ENCODE data around the gene GMPPB. TPM values are rescaled to one million over a fixed set of nuclear protein-coding genes. Genes with fewer than 3 reads are reported as not detected.
"Not testable (repeated sequence)": the region's sequence is repeated elsewhere in the genome, so short reads cannot be mapped to it uniquely, and the experiment has no call there.

GMPPB gene
- total RNA-seq, 1 donor from 2014 or later, result 9.5 TPM

DNA sequence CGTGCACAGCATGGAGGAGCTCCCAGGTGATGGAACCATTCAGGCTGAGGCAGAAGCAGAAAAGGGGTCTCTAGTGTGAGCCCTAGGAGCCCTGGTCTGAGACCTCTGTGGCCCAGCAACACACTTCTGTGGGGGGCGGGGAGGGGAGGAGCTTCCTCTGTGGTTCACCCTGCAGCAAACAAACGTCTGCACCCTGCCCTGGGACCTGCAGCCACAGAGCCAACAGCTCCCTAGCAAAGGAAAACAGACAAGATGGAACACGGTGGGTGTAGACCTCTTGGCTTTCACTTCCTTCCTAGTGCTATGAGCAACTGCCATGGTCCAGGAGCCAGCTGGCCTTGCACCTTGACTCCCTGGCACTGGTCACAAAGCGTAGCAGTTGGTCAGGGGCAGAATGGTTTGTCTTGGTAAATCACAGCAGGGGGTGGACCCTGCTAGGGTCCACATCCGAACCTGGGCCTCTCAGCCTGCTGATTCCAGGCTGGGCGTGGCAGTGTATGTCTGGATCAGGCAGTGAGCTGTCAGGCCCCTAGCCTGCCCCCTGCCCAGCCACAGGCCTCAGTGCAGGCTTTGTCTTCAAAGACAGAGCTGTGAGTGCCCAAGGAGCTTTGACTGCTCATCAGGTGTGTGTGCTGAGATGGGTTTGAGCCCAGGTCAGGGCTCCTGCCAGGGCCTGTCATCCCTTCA lies 11.0 kb downstream of the GMPPB start:
- no peak for DNase-seq

DNA sequence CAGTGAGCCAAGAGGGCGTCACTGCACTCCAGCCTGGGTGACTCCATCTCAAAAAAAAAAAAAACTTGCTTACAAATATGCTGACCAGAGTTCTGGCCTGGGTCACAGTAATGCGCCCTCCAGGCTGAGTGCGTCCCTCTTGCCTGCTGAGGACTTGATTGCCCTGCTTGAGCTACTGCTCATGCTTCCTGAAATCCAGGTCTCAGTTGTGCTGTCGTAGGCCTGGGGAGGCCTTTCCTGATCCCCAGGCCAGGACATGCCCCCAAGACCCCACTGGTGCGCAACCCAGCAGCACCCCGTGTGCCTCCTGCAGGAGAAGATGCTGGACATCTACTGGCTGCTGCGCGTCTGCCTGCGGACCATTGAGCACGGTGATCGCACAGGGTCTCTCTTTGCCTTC lies 11.6 kb downstream of the GMPPB start:
- DNase-seq, result no peak

GRCh38 chr3:49711489-49711888 lies 12.3 kb downstream of the GMPPB start:
- DNase-seq, result no peak

DNA sequence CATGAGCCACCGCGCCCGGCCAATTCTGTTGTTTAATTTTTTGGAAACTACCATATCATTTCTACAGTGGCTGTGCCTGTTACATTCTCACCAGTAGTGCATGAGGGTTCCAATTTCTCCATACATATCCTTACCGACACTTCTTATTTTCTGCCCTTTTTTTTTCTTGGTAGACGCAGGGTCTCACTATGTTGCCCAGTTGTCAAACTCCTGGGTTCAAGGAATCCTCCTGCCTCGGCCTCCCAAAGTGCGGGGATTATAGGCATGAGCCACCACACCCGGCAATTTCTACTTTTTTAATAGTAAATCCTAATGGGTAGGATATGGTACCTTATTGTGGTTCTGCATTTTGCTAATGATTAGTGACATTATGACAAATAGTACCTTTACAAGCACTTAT lies 13.9 kb downstream of the GMPPB start:
- DNase-seq, result no peak

DNA sequence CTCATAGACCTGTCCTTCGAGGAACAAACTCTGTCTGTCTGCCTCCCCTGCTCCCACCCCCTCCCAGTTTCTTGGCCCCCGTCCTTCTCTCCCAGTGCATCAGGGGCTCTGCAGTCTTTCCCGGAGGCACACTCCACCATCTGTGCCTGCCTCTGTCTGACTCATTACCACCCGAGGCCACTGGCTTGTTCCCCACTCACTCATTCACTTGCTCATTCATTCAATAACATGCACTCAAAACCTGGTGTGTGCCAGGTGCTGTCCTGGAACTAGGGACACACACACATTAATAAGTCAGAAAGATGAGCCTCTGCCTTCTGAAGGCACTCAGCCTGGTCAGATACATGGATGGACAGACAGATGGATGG lies 16.7 kb downstream of the GMPPB start:
- no peak for DNase-seq

GRCh38 chr3:49706456-49707112 lies 17.2 kb downstream of the GMPPB start:
- DNase-seq, result no peak

DNA sequence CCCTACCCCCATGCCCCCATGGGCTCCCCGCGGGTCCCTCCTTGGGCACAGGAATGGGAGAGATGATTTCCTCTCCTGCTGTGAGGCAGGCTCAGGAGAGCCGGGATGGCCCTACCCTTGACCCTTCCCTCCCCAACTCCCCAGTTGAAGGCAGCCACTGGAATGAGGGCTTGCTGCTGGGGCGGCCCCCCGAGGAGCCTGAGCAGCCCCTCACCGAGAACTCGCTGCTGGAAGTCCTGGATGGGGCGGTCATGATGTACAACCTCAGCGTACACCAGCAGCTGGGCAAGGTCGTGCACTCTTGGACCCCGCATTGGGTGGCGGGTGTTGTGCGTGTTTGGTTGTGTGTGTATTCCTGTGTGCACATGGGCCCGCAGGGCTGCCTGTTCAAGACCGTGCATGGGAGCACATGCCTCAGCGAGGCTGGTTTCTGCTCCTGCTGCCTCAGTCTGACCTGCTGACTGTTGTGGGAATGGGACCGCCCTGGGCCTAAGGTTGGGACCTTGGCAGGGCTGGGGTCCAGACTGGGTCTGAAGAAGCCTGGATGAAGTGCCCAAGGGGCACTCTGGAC lies 18.3 kb downstream of the GMPPB start:
- DNase-seq, result no peak

GRCh38 chr3:49704629-49705028 lies 19.1 kb downstream of the GMPPB start:
- no peak for DNase-seq

DNA sequence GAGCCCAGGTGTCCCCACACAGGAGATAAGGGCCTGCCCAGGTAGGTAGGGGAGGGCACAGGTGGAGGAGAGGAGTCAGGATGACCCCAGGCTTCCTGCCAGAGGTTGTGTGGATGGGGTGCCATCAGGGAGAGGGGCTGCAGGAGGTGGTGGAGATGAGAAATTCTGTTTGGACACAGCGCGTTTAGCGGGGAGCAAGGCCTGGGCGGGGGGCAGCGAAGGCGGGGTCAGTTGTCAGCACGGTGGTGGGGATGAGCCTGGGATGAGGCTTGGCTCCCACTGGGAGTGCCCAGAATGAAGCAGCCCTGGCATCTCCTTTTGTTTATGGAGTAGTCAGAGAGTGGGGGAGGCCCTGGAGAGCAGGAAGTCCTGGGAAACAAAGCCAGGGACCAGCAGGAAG lies 19.8 kb downstream of the GMPPB start:
- DNase-seq, result no peak

DNA sequence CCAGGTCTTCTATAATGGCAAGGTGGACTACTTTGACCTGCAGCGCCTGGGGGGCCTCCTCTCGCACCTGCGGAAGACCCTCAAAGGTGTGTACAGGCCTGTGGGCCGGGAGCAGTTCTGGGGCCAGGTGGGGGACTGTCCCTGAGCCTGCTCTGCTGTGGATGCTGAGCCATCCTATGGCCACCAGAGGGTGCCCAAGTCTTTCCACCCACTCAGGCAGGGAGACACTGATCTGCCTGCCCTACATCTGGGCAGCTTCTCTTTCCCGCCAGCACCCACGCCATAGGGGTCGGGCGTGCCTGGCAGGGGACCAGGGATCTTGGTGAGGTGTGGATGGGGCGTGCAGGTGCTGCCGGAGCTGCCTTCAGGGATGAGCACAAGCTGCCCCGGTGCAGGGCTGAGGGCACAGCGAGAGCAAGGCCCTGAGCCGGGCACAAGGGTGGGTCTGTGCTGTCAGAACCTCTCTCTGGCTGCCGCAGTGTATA lies 20.3 kb downstream of the GMPPB start:
- peak; percentile 15 for DNase-seq

GRCh38 chr3:49702672-49703071 lies 21.1 kb downstream of the GMPPB start:
- no peak for DNase-seq

DNA sequence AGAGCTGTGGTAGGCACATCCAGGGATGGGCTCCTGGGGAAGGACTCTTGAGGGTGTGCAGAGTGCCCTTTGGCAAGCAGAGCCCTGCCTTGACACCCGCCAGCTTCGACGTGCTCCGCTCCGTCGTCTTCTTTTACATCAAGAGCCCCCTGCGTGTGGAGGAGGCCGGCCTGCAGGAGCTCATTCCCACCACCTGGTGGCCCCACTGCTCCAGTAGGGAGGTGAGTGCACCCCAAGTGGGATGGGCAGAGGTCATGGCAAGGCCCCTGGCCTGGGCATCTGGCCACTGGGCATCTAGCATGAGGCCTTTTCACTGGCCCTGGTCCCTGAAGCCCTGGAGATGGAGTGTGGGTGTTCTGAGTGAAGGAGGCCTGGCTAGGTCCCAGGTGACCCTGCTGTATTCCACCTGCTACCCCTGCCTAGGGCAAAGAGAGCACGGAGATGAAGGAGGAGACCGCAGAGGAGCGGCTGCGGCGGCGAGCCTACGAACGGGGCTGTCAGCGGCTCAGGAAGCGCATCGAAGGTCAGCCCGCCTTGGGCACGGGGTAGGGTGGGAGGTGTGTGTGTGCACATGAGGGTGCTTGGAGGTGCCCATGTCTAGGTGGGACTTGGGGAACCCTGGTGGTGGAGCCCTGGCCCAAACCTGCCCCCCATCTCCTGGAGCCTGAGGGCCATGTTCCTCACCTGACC lies 22.2 kb downstream of the GMPPB start:
- no peak for DNase-seq

DNA sequence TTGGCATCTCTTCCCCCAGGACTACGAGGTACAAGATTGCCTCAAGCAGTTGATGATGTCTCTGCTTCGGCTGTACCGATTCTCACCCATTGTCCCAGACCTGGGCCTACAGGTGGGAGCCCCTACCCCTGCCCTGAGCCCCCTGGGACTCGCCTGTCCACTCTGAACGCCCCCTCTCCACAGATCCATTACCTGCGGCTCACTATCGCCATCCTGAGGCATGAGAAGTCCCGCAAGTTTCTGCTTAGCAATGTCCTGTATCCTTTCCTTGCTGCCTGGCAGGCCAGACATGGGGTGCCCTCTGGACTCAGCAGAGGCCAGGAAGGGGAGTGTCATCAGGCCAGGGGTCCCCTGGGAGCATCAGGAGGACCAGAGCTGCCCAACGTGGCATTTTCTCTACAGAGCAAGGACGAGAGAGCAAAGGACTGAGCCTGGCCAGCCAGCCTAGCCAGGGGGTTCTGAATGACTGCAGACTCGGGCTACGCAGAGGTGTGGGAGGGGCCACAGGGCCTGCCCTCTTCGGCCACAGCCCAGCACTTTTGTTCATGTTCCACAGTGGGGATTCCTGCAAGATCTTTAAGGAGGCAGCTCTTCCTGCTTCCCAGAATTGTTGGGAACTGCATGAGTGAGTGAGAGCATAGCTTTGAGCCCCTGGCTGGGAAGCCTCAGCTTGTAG lies 23.2 kb downstream of the GMPPB start:
- DNase-seq, result no peak

DNA sequence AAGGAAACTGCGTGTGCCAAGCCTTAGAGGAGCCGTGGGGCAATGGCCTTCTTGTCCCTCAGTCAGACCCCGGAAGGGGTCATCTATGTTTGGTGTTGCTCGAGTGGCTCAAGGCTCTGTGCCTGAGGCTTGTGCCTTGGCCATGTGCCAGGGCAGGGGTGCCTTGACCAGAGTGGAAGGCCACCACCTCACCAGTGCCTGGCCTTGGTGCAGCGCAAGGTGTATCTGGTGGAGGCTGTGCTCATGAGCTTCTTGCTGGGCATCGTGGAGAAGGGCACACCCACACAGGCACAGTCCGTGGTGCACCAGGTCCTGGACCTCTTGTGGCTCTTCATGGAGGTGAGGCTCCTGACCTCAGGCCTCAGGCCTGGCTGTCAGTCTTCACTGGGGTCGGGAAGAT lies 23.7 kb downstream of the GMPPB start:
- DNase-seq, result no peak

DNA sequence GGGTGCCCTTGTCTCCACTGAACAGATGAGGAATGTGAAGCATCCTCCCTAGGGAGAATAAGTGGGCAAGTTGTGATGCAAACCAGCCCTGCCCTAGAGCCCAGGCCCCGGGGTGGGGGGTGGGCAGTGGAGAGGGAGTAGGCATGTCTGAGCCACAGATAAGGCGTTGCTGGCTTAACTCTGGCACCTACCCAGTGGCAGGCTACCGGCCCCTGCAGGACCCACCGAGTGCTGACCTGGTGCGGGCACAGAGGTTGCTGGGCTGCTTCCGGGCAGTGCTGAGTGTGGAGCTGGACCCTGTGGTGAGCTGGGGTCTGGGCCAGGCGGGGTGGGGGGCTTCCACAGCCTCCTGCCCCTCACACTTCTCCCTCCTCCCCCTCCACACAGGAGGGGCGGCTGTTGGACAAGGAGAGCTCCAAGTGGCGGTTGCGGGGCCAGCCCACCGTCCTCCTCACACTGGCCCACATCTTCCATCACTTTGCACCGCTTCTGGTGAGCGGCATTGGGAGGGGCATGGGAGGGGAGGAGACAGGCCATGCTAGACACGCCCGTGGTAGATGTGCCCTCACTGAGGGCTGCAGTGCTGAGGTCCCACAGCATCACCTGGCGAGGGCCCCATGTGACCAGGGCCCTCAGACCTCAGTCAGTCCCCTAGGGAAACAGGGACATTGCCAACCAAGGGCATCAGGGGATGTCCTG lies 24.3 kb downstream of the GMPPB start:
- DNase-seq, result no peak

DNA sequence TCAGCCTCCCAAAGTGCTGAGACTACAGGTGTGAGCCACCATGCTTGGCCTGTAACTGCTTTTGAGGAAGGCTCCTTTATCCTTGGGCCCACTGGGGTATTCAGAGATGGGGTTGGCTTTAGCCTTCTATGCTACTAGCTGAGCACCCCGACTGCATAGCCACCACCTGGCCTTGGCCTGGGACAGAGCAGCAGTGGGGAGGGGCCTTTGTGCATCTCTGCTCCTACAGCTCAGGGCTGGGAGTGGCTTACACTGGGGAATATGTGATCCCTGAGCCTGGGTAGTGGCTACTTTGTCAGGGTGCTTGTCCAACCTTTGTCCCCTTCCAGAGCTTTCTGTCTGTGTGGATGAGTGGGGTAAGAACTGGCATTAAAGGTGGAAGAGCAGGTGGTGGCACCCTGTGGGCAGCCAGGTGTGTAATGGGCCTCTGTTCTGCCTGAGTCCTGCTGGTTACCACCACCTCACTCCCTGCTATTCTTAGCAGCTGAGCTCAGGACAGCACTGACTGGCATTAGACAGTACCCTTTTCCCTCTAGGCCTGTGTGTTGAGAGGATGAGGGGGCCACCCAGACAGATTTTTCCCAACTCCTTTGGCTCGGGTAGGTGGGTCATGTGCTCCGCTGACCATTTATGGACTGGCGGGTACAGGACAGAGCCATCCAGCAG lies 28.3 kb downstream of the GMPPB start:
- not testable (repeated sequence) for DNase-seq

DNA sequence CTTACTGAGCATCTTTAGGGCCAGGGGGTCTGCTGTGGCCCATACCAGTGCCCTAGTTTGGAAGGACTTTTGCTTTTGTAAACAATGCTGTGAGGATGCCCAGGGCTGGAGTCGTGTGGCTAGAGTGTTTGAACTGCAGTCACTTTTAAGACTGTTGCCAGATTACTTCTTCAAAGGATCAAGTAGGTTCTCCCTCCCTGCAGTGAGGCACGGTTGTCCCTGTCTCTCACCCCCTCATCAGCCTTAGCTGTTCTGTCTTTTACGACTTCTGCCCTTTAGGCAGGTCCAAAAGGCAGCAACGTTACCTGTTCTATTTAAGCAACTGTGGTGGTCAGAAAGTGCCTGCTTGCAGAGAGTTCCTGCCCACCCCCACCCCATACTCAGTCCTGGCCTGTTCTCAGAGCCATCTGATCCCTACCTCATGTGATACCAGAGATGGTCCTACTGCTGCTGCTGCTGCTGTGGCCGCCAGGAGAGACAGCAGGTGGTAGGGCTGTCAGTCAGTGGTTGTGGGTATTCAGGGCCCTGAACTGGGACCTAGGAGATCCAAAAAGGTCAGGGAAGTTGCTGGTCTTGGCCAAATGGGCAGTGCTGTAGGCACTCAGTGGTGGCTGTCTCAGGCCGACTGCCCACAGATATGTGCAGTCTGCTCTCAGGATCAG lies 29.2 kb downstream of the GMPPB start:
- not testable (repeated sequence) for DNase-seq

- not testable (repeated sequence) for DNase-seq
These were observed 32.3 kb downstream of the GMPPB start for GRCh38 chr3:49691481-49691880.

GRCh38 chr3:49690856-49691255 lies 32.9 kb downstream of the GMPPB start:
- not testable (repeated sequence) for DNase-seq

DNA sequence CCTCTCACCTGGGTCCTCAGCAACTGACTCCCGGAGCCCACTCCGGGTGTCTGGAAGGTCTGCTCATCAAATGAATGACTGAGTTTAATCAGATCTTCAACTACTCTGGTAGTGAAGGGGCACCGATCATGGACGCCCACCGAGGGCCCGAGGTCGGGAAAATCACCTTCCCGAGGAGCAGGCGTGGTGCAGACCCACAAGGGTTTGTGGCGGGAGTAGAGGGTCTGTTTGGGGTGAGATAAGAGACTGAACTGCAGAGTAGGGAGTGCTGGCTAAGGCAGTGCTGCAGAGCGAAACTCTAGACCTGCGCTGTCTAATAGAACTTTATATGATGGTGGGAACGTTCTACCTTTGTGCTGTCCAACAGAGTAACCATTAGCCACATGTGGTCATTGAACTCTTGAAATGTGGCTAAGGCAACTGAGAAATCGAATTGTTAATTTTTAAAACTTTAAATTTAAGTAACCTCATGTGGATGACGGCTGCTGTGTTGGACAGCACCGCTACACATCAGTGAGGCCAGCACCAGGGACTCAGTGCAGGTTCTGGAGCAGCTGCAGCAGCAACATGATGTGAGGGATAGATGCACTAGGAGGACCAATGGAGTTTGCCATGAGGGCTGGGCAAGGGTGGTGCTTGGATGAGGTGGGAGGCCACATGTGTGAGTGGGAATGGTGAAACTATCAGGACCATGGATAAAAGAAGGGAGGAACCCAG lies 33.7 kb downstream of the GMPPB start:
- DNase-seq, result not testable (repeated sequence)
